Liver (tissue), 9 donors: ENCODE measurements around the gene TTC22. TPM values are rescaled to one million over a fixed set of nuclear protein-coding genes. Genes with fewer than 3 reads are reported as not detected.
A peak's percentile ranks its signal among the peaks of the same experiment; 100 is the strongest.

Source experiments
- DNase-seq: peaks from one replicate; pipeline ENCODE4 v3.0.0-alpha.2; 2017; ENCODE audit warnings: low spot score
- H3K27ac ChIP-seq, 2 donors: one replicate each; pipeline ENCODE4 v1.7.0; 2013; ENCODE audit warnings: inconsistent platforms in 2 of 2, low read length in 2 of 2, control low read depth in 1 of 2, low read depth in 1 of 2, mild to moderate bottlenecking in 1 of 2
- H3K27me3 ChIP-seq, 4 donors: one replicate each; pipeline versions ENCODE4 v1.6.1 to v1.7.0; 2013; ENCODE audit warnings: low read length in 3 of 4, inconsistent platforms in 1 of 4, mild to moderate bottlenecking in 1 of 4, moderate library complexity in 1 of 4; ENCODE audit not compliant: control insufficient read depth in 4 of 4, insufficient read depth in 4 of 4
- H3K36me3 ChIP-seq, 4 donors: one replicate each; pipeline versions ENCODE4 v1.6.1 to v1.7.0; 2013; ENCODE audit warnings: low read length in 3 of 4, mild to moderate bottlenecking in 3 of 4, low read depth in 1 of 4, moderate library complexity in 1 of 4; ENCODE audit not compliant: control insufficient read depth in 4 of 4, insufficient read depth in 3 of 4
- H3K4me1 ChIP-seq, 4 donors: one replicate each; pipeline versions ENCODE4 v1.6.1 to v1.7.0; 2013; ENCODE audit warnings: low read length in 3 of 4, mild to moderate bottlenecking in 3 of 4, moderate library complexity in 1 of 4; ENCODE audit not compliant: control insufficient read depth in 4 of 4, insufficient read depth in 4 of 4
- H3K4me3 ChIP-seq, 3 donors: one replicate each; pipeline versions ENCODE4 v1.6.1 to v1.7.0; 2013; ENCODE audit warnings: low read length in 3 of 3, control low read depth in 1 of 3, low read depth in 1 of 3, mild to moderate bottlenecking in 1 of 3
- H3K9ac ChIP-seq, 2 donors: one replicate each; pipeline ENCODE4 v1.7.0; 2013; ENCODE audit warnings: low read length in 2 of 2, mild to moderate bottlenecking in 2 of 2, moderate library complexity in 2 of 2, control low read depth in 1 of 2, low read depth in 1 of 2
- H3K9me3 ChIP-seq, 4 donors: one replicate each; pipeline versions ENCODE4 v1.6.1 to v1.7.0; 2013; ENCODE audit warnings: low read length in 3 of 4; ENCODE audit not compliant: control insufficient read depth in 4 of 4
- EGR1 ChIP-seq, 2 donors: IDR thresholded peaks; 2 replicates each; pipeline ENCODE4 v1.6.1; 2016 to 2018; ENCODE audit warnings: antibody characterized with exemption in 2 of 2, low read depth in 2 of 2
- FOXA1 ChIP-seq: IDR thresholded peaks from 2 replicates; pipeline ENCODE4 v1.6.1; 2016; ENCODE audit warnings: antibody characterized with exemption
- FOXA2 ChIP-seq: IDR thresholded peaks from 2 replicates; pipeline ENCODE4 v1.6.1; 2016; ENCODE audit warnings: antibody characterized with exemption
- GABPA ChIP-seq, 2 donors: IDR thresholded peaks in 1 of 2; conservative IDR thresholded peaks in 1 of 2; 2 replicates each; pipeline ENCODE4 v1.6.1; 2016; ENCODE audit warnings: antibody characterized with exemption in 2 of 2, mild to moderate bottlenecking in 1 of 2, moderate library complexity in 1 of 2
- HNF4A ChIP-seq, 2 donors: conservative IDR thresholded peaks; 2 replicates each; pipeline ENCODE4 v1.6.1; 2016; ENCODE audit warnings: antibody characterized with exemption in 2 of 2, mild to moderate bottlenecking in 2 of 2
- HNF4G ChIP-seq: IDR thresholded peaks from 2 replicates; pipeline ENCODE4 v1.6.1; 2016; ENCODE audit warnings: antibody characterized with exemption
- JUND ChIP-seq, 2 donors: IDR thresholded peaks; 2 replicates each; pipeline ENCODE4 v1.6.1; 2016; ENCODE audit warnings: antibody characterized with exemption in 2 of 2
- NR2F2 ChIP-seq: IDR thresholded peaks from 2 replicates; pipeline ENCODE4 v1.6.1; 2016; ENCODE audit warnings: antibody characterized with exemption
- RAD21 ChIP-seq, 2 donors: IDR thresholded peaks; 2 replicates each; pipeline ENCODE4 v1.6.1; 2016; ENCODE audit warnings: antibody characterized with exemption in 2 of 2, mild to moderate bottlenecking in 2 of 2
- RXRA ChIP-seq, 2 donors: IDR thresholded peaks; 2 replicates each; pipeline ENCODE4 v1.6.1; 2017 to 2018; ENCODE audit warnings: antibody characterized with exemption in 2 of 2, mild to moderate bottlenecking in 1 of 2
- SP1 ChIP-seq: IDR thresholded peaks from 2 replicates; pipeline ENCODE4 v1.6.1; 2018; ENCODE audit warnings: antibody characterized with exemption, mild to moderate bottlenecking
- TAF1 ChIP-seq: conservative IDR thresholded peaks from 2 replicates; pipeline ENCODE4 v1.6.1; 2016; ENCODE audit warnings: antibody characterized with exemption, mild to moderate bottlenecking
- YY1 ChIP-seq: IDR thresholded peaks from 2 replicates; pipeline ENCODE4 v1.6.1; 2016; ENCODE audit warnings: antibody characterized with exemption, mild to moderate bottlenecking
- whole genome bisulfite sequencing: extraction: QIAGEN DNeasy Blood & Tissue Kit; methylation state at CpG from one replicate; pipeline ENCODE4 v1.1.7; 2013; 5-methylcytosine and 5-hydroxymethylcytosine counted together
- polyA plus RNA-seq, 2 donors: library from polyadenylated mRNA; stranded (reverse) in 1 of 2; unstranded in 1 of 2; fragments of 200-250 nt in 1 of 2; fragments of >200 nt in 1 of 2; fragmentation: Nextera tagmentation in 1 of 2; extraction: Ambion mirVana in 1 of 2; gene quantifications; one replicate each; pipeline versions ENCODE4 v1.2.1 to v1.2.3, GENCODE V29; 2013 to 2015
- total RNA-seq, 2 donors: library from RNA; depleted of rRNA; stranded (reverse); fragments of >200 nt; gene quantifications; one replicate each; pipeline ENCODE4 v1.2.3, GENCODE V29; 2014
- TF ChIP-seq, protein P1 (sequence below): IDR thresholded peaks from 2 replicates; pipeline ENCODE4 v1.6.1; 2016; ENCODE audit warnings: antibody characterized with exemption
- TF ChIP-seq, protein P2 (sequence below): IDR thresholded peaks from 2 replicates; pipeline ENCODE4 v1.6.1; 2016; ENCODE audit warnings: antibody characterized with exemption
- TF ChIP-seq, protein P3 (sequence below): IDR thresholded peaks from 2 replicates; pipeline ENCODE4 v1.6.1; 2016; ENCODE audit warnings: antibody characterized with exemption
- TF ChIP-seq, protein P4 (sequence below): IDR thresholded peaks from 2 replicates; pipeline ENCODE4 v1.6.1; 2016; ENCODE audit warnings: antibody characterized with exemption, mild to moderate bottlenecking
- donor health status: healthy.
- donor health status: healthy.
- donor health status: healthy.
- donor health status: healthy.
- donor health status: healthy.

The TTC22 gene
- total and polyA plus RNA-seq, 4 donors, result 0.96 to 3.5 (median 2.3) TPM

DNA sequence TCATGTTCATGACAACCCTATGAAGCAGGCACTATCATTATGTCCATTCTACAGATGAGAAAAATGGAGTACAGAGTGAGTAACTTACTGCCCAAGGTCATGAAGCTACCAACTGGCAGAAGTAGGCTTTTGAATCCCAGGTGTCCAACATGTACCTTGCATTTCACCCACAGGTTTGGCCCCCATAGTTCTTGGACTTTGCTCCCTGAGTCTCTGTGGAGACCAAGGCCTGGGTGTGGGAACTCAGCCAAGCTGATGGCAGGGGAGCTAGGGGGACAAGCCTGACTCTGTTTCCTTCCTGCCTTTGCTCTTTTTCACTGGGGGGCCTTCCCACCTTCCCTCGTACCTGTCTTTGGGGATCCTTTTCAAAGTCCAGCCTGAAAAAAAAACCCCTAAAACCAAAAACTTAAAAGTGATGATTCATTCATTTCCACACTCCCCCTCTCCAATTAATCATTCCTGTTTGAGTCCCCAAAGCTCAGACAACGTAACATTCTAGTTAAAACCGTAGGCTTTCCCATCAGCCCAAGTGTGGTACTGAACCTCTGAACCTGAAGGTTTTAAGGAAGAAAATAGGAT lies 8.5 kb upstream of the TTC22 start:
- Histone ChIP-seq H3K4me3 (no peak overlapping the region), H3K27me3 (no peaks in the 10 kb centered on the region), H3K4me1 (peaks cover 6 to 39% (median 26%) of the 10 kb centered on the region in 4 donors), H3K9ac (no peak overlapping the region), H3K36me3 (no peaks in the 10 kb centered on the region), H3K27ac (no peak overlapping the region), H3K9me3 (no peaks in the 10 kb centered on the region)
- 49% methylated on average over 3 of the region's 3 CpGs for WGBS
- no peak for DNase-seq
- peak; percentile 41 to 64 for TF ChIP-seq HNF4A (conservative IDR thresholded peaks at IDR 0.05)
- TF ChIP-seq GABPA (IDR thresholded peaks at IDR 0.05 in 1 of 2, conservative IDR thresholded peaks at IDR 0.05 in 1 of 2), result no peak

DNA sequence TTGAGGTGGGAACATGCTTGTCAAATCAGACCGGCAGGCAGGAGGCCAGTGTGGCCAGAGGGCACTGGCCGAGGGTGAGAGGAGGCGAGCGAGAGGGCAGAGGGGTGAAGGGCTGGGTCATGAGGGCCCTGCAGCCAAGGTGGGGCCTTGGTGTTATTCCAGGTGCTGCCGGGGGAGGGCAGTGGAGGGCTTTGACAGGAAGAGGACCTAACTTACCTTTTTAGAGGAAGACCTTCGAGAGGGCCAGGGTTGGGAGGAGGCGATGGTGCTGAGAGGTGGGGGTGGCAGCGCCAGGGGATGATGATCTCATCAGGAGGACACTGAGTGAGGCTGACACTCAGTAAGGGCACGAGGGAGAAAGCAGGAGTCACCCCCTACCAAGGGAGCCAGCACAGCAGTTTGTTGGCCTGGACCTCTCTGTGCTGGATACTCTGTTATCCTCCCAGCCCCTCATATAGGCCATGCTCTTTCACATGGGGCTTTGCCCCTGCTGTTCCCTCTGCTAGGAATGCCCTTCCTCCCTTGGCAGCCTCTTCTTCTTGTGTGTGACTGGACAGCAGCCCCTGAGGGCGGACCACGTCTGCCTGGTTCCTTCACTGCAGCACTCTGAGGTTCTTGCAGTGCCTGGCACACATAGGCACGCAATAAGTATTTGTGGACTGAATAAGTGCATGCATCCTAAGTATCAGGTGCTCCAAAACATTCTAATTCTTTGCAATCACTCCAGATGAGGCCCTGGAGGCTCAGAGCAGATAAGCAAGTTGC lies 7.5 kb upstream of the TTC22 start:
- WGBS, result 56% methylated on average over 12 of the region's 12 CpGs
- no peak overlapping the region for H3K9ac ChIP-seq

DNA sequence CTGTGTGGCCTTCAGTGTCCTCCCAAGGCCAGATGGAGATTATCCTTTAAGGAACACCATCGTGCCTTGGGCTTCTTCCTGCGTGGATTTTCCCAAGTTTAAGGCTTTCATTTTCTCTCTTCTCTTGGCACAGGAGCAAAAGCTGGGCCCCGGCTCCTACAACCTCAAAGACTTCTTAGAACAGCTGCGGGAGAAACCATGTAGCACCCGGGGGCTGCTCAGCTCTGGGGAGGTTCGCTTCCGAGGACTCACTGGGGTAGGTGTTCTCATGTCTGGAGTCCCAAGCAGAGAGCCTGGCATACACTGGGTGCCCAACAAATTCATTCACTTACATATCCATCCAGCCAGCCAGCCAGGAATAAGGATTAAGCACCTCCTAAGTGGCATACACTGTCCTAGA lies 6.6 kb upstream of the TTC22 start:
- no peak for DNase-seq
- 93% methylated on average over 7 of the region's 7 CpGs for WGBS
- no peak overlapping the region for H3K9ac ChIP-seq
- no peaks in the 10 kb centered on the region for H3K36me3 ChIP-seq
- H3K9me3 ChIP-seq, result no peaks in the 10 kb centered on the region
- H3K4me3 ChIP-seq, result no peak overlapping the region
- H3K27ac ChIP-seq, result no peak overlapping the region
- H3K27me3 ChIP-seq, result no peaks in the 10 kb centered on the region
- H3K4me1 ChIP-seq, result peaks cover 8 to 52% (median 36%) of the 10 kb centered on the region in 4 donors
- TF ChIP-seq FOXA1 (no peak), TAF1 (no peak), NR2F2 (no peak), JUND (IDR thresholded peaks at IDR 0.05) (no peak), EGR1 (IDR thresholded peaks at IDR 0.05; ENCODE audit: low read depth in 2 of 2) (no peak), HNF4G (no peak), SP1 (no peak), HNF4A (conservative IDR thresholded peaks at IDR 0.05) (no peak), RAD21 (IDR thresholded peaks at IDR 0.05) (no peak), FOXA2 (no peak)
- TF ChIP-seq, protein P1, sequence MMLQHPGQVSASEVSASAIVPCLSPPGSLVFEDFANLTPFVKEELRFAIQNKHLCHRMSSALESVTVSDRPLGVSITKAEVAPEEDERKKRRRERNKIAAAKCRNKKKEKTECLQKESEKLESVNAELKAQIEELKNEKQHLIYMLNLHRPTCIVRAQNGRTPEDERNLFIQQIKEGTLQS, result no peak
- TF ChIP-seq, protein P2, sequence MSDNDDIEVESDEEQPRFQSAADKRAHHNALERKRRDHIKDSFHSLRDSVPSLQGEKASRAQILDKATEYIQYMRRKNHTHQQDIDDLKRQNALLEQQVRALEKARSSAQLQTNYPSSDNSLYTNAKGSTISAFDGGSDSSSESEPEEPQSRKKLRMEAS, result no peak
- TF ChIP-seq, protein P3, sequence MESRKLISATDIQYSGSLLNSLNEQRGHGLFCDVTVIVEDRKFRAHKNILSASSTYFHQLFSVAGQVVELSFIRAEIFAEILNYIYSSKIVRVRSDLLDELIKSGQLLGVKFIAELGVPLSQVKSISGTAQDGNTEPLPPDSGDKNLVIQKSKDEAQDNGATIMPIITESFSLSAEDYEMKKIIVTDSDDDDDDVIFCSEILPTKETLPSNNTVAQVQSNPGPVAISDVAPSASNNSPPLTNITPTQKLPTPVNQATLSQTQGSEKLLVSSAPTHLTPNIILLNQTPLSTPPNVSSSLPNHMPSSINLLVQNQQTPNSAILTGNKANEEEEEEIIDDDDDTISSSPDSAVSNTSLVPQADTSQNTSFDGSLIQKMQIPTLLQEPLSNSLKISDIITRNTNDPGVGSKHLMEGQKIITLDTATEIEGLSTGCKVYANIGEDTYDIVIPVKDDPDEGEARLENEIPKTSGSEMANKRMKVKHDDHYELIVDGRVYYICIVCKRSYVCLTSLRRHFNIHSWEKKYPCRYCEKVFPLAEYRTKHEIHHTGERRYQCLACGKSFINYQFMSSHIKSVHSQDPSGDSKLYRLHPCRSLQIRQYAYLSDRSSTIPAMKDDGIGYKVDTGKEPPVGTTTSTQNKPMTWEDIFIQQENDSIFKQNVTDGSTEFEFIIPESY, result no peak

More for the DNA sequence above, 7.5 kb upstream of the TTC22 start:
- no peak overlapping the region for H3K27ac ChIP-seq
- no peaks in the 10 kb centered on the region for H3K36me3 ChIP-seq
- H3K9me3 ChIP-seq, result no peaks in the 10 kb centered on the region
- H3K27me3 ChIP-seq, result no peaks in the 10 kb centered on the region
- TF ChIP-seq RAD21 (IDR thresholded peaks at IDR 0.05) (peak in 1 of 2 donors; percentile 52), HNF4G (no peak), SP1 (peak; percentile 16), YY1 (no peak), RXRA (IDR thresholded peaks at IDR 0.05) (peak; percentile 48 to 80), HNF4A (conservative IDR thresholded peaks at IDR 0.05) (peak; percentile 43 to 73)
- TF ChIP-seq, protein P4, sequence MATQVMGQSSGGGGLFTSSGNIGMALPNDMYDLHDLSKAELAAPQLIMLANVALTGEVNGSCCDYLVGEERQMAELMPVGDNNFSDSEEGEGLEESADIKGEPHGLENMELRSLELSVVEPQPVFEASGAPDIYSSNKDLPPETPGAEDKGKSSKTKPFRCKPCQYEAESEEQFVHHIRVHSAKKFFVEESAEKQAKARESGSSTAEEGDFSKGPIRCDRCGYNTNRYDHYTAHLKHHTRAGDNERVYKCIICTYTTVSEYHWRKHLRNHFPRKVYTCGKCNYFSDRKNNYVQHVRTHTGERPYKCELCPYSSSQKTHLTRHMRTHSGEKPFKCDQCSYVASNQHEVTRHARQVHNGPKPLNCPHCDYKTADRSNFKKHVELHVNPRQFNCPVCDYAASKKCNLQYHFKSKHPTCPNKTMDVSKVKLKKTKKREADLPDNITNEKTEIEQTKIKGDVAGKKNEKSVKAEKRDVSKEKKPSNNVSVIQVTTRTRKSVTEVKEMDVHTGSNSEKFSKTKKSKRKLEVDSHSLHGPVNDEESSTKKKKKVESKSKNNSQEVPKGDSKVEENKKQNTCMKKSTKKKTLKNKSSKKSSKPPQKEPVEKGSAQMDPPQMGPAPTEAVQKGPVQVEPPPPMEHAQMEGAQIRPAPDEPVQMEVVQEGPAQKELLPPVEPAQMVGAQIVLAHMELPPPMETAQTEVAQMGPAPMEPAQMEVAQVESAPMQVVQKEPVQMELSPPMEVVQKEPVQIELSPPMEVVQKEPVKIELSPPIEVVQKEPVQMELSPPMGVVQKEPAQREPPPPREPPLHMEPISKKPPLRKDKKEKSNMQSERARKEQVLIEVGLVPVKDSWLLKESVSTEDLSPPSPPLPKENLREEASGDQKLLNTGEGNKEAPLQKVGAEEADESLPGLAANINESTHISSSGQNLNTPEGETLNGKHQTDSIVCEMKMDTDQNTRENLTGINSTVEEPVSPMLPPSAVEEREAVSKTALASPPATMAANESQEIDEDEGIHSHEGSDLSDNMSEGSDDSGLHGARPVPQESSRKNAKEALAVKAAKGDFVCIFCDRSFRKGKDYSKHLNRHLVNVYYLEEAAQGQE, result no peak
- TF ChIP-seq, protein P2, result no peak
- no peak for DNase-seq
- H3K4me1 ChIP-seq, result peaks cover 8 to 49% (median 35%) of the 10 kb centered on the region in 4 donors
- H3K4me3 ChIP-seq, result no peak overlapping the region
